GM12878 (cell line): ENCODE results near the gene KIF14. TPM values are rescaled to one million over a fixed set of nuclear protein-coding genes. Genes with fewer than 3 reads are reported as not detected.

Source experiments
- BACH1 ChIP-seq: fragments of 450-650 bp; IDR thresholded peaks from 2 replicates; pipeline ENCODE4 v1.6.1; 2017; ENCODE audit warnings: mild to moderate bottlenecking, borderline replicate concordance
- CEBPB ChIP-seq, 2 experiments: fragments of 150-350 bp in 1 of 2; IDR thresholded peaks; 2 replicates each; pipeline ENCODE4 v1.6.1; 2012 to 2014; ENCODE audit warnings: low read depth in 2 of 2, low read length in 2 of 2, borderline replicate concordance in 1 of 2, inconsistent platforms in 1 of 2
- CHD2 ChIP-seq: IDR thresholded peaks from 2 replicates; pipeline ENCODE4 v1.6.1; 2011; ENCODE audit warnings: low read depth, low read length, improper control_type of control experiment, borderline replicate concordance
- CTCF ChIP-seq, 3 experiments: IDR thresholded peaks in 2 of 3; conservative IDR thresholded peaks in 1 of 3; 2 replicates each; pipeline ENCODE4 v1.5.1; 2011; ENCODE audit warnings: low read depth in 3 of 3, low read length in 3 of 3, mild to moderate bottlenecking in 3 of 3, control low read depth in 2 of 3, moderate library complexity in 2 of 3, inconsistent platforms in 1 of 3, mixed read lengths in 1 of 3; ENCODE audit not compliant: control insufficient read depth in 2 of 3, insufficient read depth in 1 of 3; ENCODE audit errors: extremely low read depth in 1 of 3
- EED ChIP-seq: sonication (generic); IDR thresholded peaks from 2 replicates; pipeline ENCODE4 v1.6.1; 2016; ENCODE audit warnings: antibody characterized with exemption, low read depth
- EGR1 ChIP-seq, 2 experiments: IDR thresholded peaks; 1 replicate in 1 of 2; 2 replicates in 1 of 2; pipeline ENCODE4 v1.6.1; 2011 to 2012; ENCODE audit warnings: low read depth in 2 of 2, low read length in 2 of 2, borderline replicate concordance in 1 of 2, mild to moderate bottlenecking in 1 of 2, moderate library complexity in 1 of 2
- HDGF ChIP-seq: fragments of 450-650 bp; IDR thresholded peaks from 2 replicates; pipeline ENCODE4 v1.6.1; 2016; ENCODE audit warnings: antibody characterized with exemption
- KLF5 ChIP-seq: fragments of 450-650 bp; IDR thresholded peaks from 2 replicates; pipeline ENCODE4 v1.6.1; 2014; ENCODE audit warnings: mild to moderate bottlenecking; ENCODE audit not compliant: partially characterized antibody
- MAX ChIP-seq: IDR thresholded peaks from 2 replicates; pipeline ENCODE4 v1.6.1; 2012; ENCODE audit warnings: low read depth, low read length, improper control_type of control experiment
- MEF2A ChIP-seq: IDR thresholded peaks from 2 replicates; pipeline ENCODE4 v1.6.1; 2011; ENCODE audit warnings: low read depth, mild to moderate bottlenecking, low read length, moderate library complexity; ENCODE audit not compliant: insufficient read depth
- NBN ChIP-seq: fragments of 450-650 bp; IDR thresholded peaks from 2 replicates; pipeline ENCODE4 v1.6.1; 2016
- NR2C2 ChIP-seq: IDR thresholded peaks from 2 replicates; pipeline ENCODE4 v1.6.1; 2011; ENCODE audit warnings: borderline replicate concordance, low read depth; ENCODE audit not compliant: control insufficient read depth, insufficient read length
- NR2F1 ChIP-seq: fragments of 450-650 bp; conservative IDR thresholded peaks from 2 replicates; pipeline ENCODE4 v1.6.1; 2017; ENCODE audit warnings: mild to moderate bottlenecking
- PAX5 ChIP-seq: IDR thresholded peaks from 2 replicates; pipeline ENCODE4 v1.6.1; 2011; ENCODE audit warnings: low read depth, low read length, borderline replicate concordance
- POU2F2 ChIP-seq: IDR thresholded peaks from 3 replicates; pipeline ENCODE4 v1.6.1; 2011; ENCODE audit warnings: low read depth, mild to moderate bottlenecking, low read length, borderline replicate concordance
- RAD51 ChIP-seq: fragments of 450-650 bp; IDR thresholded peaks from 2 replicates; pipeline ENCODE4 v1.6.1; 2016; ENCODE audit warnings: moderate library complexity, mild to moderate bottlenecking, inconsistent platforms
- TBL1XR1 ChIP-seq: IDR thresholded peaks from 2 replicates; pipeline ENCODE4 v1.6.1; 2012; ENCODE audit warnings: low read depth, low read length, improper control_type of control experiment
- ZNF207 ChIP-seq: fragments of 450-650 bp; IDR thresholded peaks from 2 replicates; pipeline ENCODE4 v1.6.1; 2014; ENCODE audit warnings: antibody characterized with exemption, mild to moderate bottlenecking, borderline replicate concordance
- ZNF687 ChIP-seq: fragments of 450-650 bp; IDR thresholded peaks from 2 replicates; pipeline ENCODE4 v1.6.1; 2017; ENCODE audit warnings: mild to moderate bottlenecking, moderate library complexity
- polyA plus RNA-seq, 11 experiments: library from polyadenylated mRNA; depleted of rRNA in 4 of 11; unstranded in 6 of 11; stranded (reverse) in 5 of 11; fragments of >200 nt; fragmentation: Nextera tagmentation in 4 of 11; fragmentation: Illumina TruSeq in 1 of 11; extraction: Ambion mirVana in 4 of 11; extraction: Trizol in 1 of 11; gene quantifications; 1 replicate in 1 of 11; 2 replicates in 10 of 11; pipeline versions ENCODE4 v1.2.1 to v1.2.3, GENCODE V29; 2011 to 2016; ENCODE audit warnings: inconsistent platforms in 2 of 11, missing spikeins in 2 of 11, low read depth in 1 of 11
- total RNA-seq, 4 experiments: library from RNA; depleted of rRNA in 3 of 4; stranded (reverse); fragments of >200 nt in 3 of 4; fragmentation: Illumina TruSeq in 1 of 4; extraction: Trizol in 1 of 4; gene quantifications; 2 replicates each; pipeline versions ENCODE4 v1.2.1 to v1.2.3, GENCODE V29; 2013 to 2021
- TF ChIP-seq, protein P1 (sequence below): IDR thresholded peaks from 2 replicates; pipeline ENCODE4 v1.6.1; 2011; ENCODE audit warnings: low read depth, low read length, improper control_type of control experiment, borderline replicate concordance
- TF ChIP-seq, protein P2 (sequence below): fragments of 450-650 bp; IDR thresholded peaks from 2 replicates; pipeline ENCODE4 v1.6.1; 2016; ENCODE audit warnings: mild to moderate bottlenecking

The KIF14 gene
- total and polyA plus RNA-seq, 10 of the 15 experiments (the other 5 are each of a cell fraction or from before 2014, with no cell fraction given), result 6.8 to 25.5 (median 14.4) TPM

DNA sequence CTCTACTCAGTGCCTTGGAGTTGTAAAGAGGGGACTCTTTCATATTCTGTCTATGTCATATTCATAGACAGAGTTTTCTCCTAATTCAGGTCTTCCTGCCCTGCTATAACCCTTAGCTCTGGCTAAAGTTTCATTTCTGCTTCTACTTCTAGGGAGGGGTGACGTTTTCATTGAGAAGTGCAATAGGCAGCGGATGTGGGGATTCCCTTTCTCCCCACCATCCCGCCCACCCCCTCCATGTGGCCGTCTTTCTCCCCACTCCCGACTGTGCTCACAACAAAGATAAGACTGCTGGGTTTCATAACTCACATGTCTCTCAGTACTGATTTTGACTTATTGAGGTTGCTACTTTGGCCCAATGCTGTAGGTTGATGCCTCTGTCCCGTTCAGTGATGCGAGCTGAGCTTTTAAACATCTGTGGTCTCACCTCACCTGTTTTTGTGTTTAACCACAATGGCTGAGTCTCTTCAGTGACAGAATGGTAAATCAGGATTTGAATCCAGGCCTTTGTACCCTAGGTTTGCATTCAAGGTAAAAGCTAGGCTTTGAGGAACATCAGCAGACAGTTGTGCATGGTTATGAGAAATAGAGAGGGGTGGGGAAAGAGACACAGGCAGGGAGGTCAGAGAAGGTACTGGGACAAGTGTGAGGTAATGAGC, 7.8 kb upstream of the KIF14 start (continued):
- TF ChIP-seq, protein P1, sequence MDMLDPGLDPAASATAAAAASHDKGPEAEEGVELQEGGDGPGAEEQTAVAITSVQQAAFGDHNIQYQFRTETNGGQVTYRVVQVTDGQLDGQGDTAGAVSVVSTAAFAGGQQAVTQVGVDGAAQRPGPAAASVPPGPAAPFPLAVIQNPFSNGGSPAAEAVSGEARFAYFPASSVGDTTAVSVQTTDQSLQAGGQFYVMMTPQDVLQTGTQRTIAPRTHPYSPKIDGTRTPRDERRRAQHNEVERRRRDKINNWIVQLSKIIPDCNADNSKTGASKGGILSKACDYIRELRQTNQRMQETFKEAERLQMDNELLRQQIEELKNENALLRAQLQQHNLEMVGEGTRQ, result no peak
- TF ChIP-seq EED (peak; percentile 89), CHD2 (peak; percentile 57; the same call in 1 of the 2 replicates), HDGF (peak; percentile 70; the same call in 1 of the 2 replicates), EGR1 (IDR thresholded peaks at IDR 0.05; ENCODE audit: borderline replicate concordance in 1 of 2, low read depth in 2 of 2, low read length in 2 of 2) (peak in 1 of 2 experiments; percentile 74; a peak in 2 of 3 replicates), TBL1XR1 (peak; percentile 92), MEF2A (peak; percentile 30; the same call in 1 of the 2 replicates), ZNF687 (0 out of 2 replicates have a peak, but pooled peaks have one; percentile 15), RAD51 (peak; percentile 22; the same call in 1 of the 2 replicates), BACH1 (0 out of 2 replicates have a peak, but pooled peaks have one; percentile 7), NR2F1 (peak; percentile 63), PAX5 (peak; percentile 62; the same call in 1 of the 2 replicates), NR2C2 (no peak), CEBPB (IDR thresholded peaks at IDR 0.05; ENCODE audit: borderline replicate concordance in 1 of 2, low read depth in 2 of 2, low read length in 2 of 2) (no peak), KLF5 (no peak), POU2F2 (peak; percentile 60; the same call in 1 of the 3 replicates), NBN (peak; percentile 68; the same call in 1 of the 2 replicates), ZNF207 (no peak), CTCF (IDR thresholded peaks at IDR 0.05 in 2 of 3, conservative IDR thresholded peaks at IDR 0.05 in 1 of 3; ENCODE audit: control insufficient read depth in 2 of 3, extremely low read depth in 1 of 3, insufficient read depth in 1 of 3, low read depth in 3 of 3, low read length in 3 of 3) (no peak), MAX (peak; percentile 38; the same call in 1 of the 2 replicates)
- TF ChIP-seq, protein P2, sequence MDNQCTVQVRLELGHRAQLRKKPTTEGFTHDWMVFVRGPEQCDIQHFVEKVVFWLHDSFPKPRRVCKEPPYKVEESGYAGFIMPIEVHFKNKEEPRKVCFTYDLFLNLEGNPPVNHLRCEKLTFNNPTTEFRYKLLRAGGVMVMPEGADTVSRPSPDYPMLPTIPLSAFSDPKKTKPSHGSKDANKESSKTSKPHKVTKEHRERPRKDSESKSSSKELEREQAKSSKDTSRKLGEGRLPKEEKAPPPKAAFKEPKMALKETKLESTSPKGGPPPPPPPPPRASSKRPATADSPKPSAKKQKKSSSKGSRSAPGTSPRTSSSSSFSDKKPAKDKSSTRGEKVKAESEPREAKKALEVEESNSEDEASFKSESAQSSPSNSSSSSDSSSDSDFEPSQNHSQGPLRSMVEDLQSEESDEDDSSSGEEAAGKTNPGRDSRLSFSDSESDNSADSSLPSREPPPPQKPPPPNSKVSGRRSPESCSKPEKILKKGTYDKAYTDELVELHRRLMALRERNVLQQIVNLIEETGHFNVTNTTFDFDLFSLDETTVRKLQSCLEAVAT, result peak; percentile 78
